SK-N-SH (cell line): ENCODE measurements around the gene HAND1. TPM values are rescaled to one million over a fixed set of nuclear protein-coding genes. Genes with fewer than 3 reads are reported as not detected.

Experiments
- CTCF ChIA-PET: fragments of 300-600, 350-600 bp; formaldehyde crosslinking; extraction: SDS; loops from one replicate; lab custom pipeline; 2021; lab: Yijun Ruan, JAX
- POLR2A ChIA-PET: fragments of 350-600 bp; sonication (Branson Sonifier 250); formaldehyde crosslinking; extraction: SDS; loops from one replicate; lab custom pipeline; 2020; ENCODE audit warnings: antibody characterized with exemption, inconsistent platforms; lab: Yijun Ruan, JAX
- DNase-seq: peaks from one replicate; pipeline ENCODE4 v3.0.0; 2012
- H2AFZ ChIP-seq: fragments of 200-600 bp; sonication (generic); 2 replicates; pipeline ENCODE4 v1.8.1; 2016; ENCODE audit warnings: antibody characterized with exemption, mild to moderate bottlenecking, low read depth
- H3F3A ChIP-seq: fragments of 200-600 bp; sonication (generic); replicated peaks from 2 replicates; pipeline ENCODE3; 2016; ENCODE audit warnings: antibody characterized with exemption, mild to moderate bottlenecking; ENCODE audit not compliant: insufficient read depth
- H3K27ac ChIP-seq, 2 experiments: fragments of 200-500 bp in 1 of 2; fragments of 200-600 bp in 1 of 2; sonication (Bioruptor generic) in 1 of 2; sonication (generic), shearing (Covaris generic) in 1 of 2; 2 replicates each; pipeline versions ENCODE4 v1.5.1 to v1.6.1; 2014 to 2016; ENCODE audit warnings: low read depth in 2 of 2, inconsistent platforms in 1 of 2, low read length in 1 of 2, mild to moderate bottlenecking in 1 of 2, mixed read lengths in 1 of 2
- H3K27me3 ChIP-seq: fragments of 200-600 bp; sonication (generic), shearing (Covaris generic); 2 replicates; pipeline ENCODE4 v1.6.1; 2016; ENCODE audit warnings: mixed run types; ENCODE audit not compliant: insufficient read depth
- H3K36me3 ChIP-seq, 2 experiments: fragments of 200-500 bp in 1 of 2; fragments of 200-600 bp in 1 of 2; sonication (Bioruptor generic) in 1 of 2; sonication (generic) in 1 of 2; replicated peaks in 1 of 2; 2 replicates each; pipeline versions ENCODE3 to v1.5.1; 2014 to 2016; ENCODE audit warnings: low read length in 1 of 2, mild to moderate bottlenecking in 1 of 2; ENCODE audit not compliant: insufficient read depth in 2 of 2, control insufficient read depth in 1 of 2
- H3K4me1 ChIP-seq, 2 experiments: fragments of 200-500 bp in 1 of 2; fragments of 200-600 bp in 1 of 2; sonication (Bioruptor generic) in 1 of 2; sonication (generic), shearing (Covaris generic) in 1 of 2; 2 replicates each; pipeline versions ENCODE4 v1.5.1 to v1.6.1; 2014 to 2016; ENCODE audit warnings: low read depth in 1 of 2, low read length in 1 of 2, mixed run types in 1 of 2; ENCODE audit not compliant: insufficient read depth in 2 of 2, control insufficient read depth in 1 of 2
- H3K4me2 ChIP-seq: fragments of 200-600 bp; sonication (generic), shearing (Covaris generic); 2 replicates; pipeline ENCODE4 v1.6.1; 2017; ENCODE audit warnings: mixed run types
- H3K4me3 ChIP-seq, 2 experiments: fragments of 200-500 bp in 1 of 2; fragments of 200-600 bp in 1 of 2; sonication (Bioruptor generic) in 1 of 2; sonication (generic), shearing (Covaris generic) in 1 of 2; 2 replicates each; pipeline versions ENCODE4 v1.5.1 to v1.8.1; 2014 to 2016; ENCODE audit warnings: low read depth in 2 of 2, inconsistent platforms in 1 of 2, low read length in 1 of 2, mild to moderate bottlenecking in 1 of 2, mixed read lengths in 1 of 2, moderate library complexity in 1 of 2
- H3K79me2 ChIP-seq: fragments of 200-600 bp; sonication (generic); 2 replicates; pipeline ENCODE4 v1.8.1; 2017; ENCODE audit warnings: mild to moderate bottlenecking; ENCODE audit not compliant: insufficient read depth
- H3K9ac ChIP-seq: fragments of 200-600 bp; sonication (generic); 2 replicates; pipeline ENCODE4 v1.6.1; 2017; ENCODE audit warnings: mixed run types
- H3K9me2 ChIP-seq: fragments of 200-600 bp; sonication (generic); 2 replicates; pipeline ENCODE4 v1.6.1; 2017; ENCODE audit warnings: mixed run types
- H3K9me3 ChIP-seq: fragments of 200-600 bp; sonication (generic); 2 replicates; pipeline ENCODE4 v1.6.1; 2017; ENCODE audit warnings: mixed run types, mild to moderate bottlenecking, moderate library complexity
- H4K20me1 ChIP-seq: fragments of 200-600 bp; sonication (generic); 2 replicates; pipeline ENCODE4 v1.6.1; 2017; ENCODE audit warnings: mild to moderate bottlenecking, mixed run types; ENCODE audit not compliant: insufficient read depth
- CHD2 ChIP-seq: fragments of 150-350 bp; IDR thresholded peaks from 2 replicates; pipeline ENCODE4 v1.6.1; 2018; ENCODE audit warnings: low read length; ENCODE audit not compliant: partially characterized antibody
- EP300 ChIP-seq, 2 experiments: IDR thresholded peaks; 2 replicates each; pipeline versions ENCODE4 v1.4.0 to v1.6.1; 2012; ENCODE audit warnings: borderline replicate concordance in 1 of 2, low read depth in 1 of 2, low read length in 1 of 2
- EZH2phosphoT487 ChIP-seq: fragments of 200-600 bp; sonication (generic); IDR thresholded peaks from 2 replicates; pipeline ENCODE4 v1.6.1; 2017; ENCODE audit warnings: low read depth, mixed run types, mild to moderate bottlenecking, antibody characterized with exemption, moderate library complexity, borderline replicate concordance
- FOXJ3 ChIP-seq: sonication (generic); formaldehyde crosslinking; IDR thresholded peaks from 2 replicates; pipeline ENCODE4 v1.5.1; 2020; ENCODE audit warnings: mild to moderate bottlenecking, missing genetic modification reagents
- GABPA ChIP-seq: IDR thresholded peaks from 2 replicates; pipeline ENCODE4 v1.4.0; 2012; ENCODE audit warnings: low read depth, mild to moderate bottlenecking
- POLR2AphosphoS5 ChIP-seq: IDR thresholded peaks from 2 replicates; pipeline ENCODE4 v1.6.1; 2012; ENCODE audit warnings: low read depth, low read length
- RAD21 ChIP-seq: IDR thresholded peaks from 2 replicates; pipeline ENCODE4 v1.6.1; 2012; ENCODE audit warnings: mild to moderate bottlenecking, low read length
- RXRA ChIP-seq: IDR thresholded peaks from 2 replicates; pipeline ENCODE4 v1.4.0; 2012; ENCODE audit warnings: low read depth, mild to moderate bottlenecking, borderline replicate concordance
- SMC3 ChIP-seq: IDR thresholded peaks from 2 replicates; pipeline ENCODE4 v1.6.1; 2012; ENCODE audit warnings: low read depth, low read length, improper control_type of control experiment
- TCF12 ChIP-seq: IDR thresholded peaks from 2 replicates; pipeline ENCODE4 v1.4.0; 2012
- WGBS: methylation state at CpG from one replicate; pipeline ENCODE4 v1.1.6; 2017; ENCODE audit warnings: low lambda C conversion rate; 5-methylcytosine and 5-hydroxymethylcytosine counted together
- polyA plus RNA-seq, 3 experiments: library from polyadenylated mRNA; depleted of rRNA; stranded (reverse); fragments of >200 nt; gene quantifications; 2 replicates each; pipeline ENCODE4 v1.2.3, GENCODE V29; 2012
- TF ChIP-seq, protein P1 (sequence below): IDR thresholded peaks from 2 replicates; pipeline ENCODE4 v1.4.0; 2012; ENCODE audit warnings: low read depth
- TF ChIP-seq, protein P2 (sequence below): fragments of 200-600 bp; sonication (generic); IDR thresholded peaks from 2 replicates; pipeline ENCODE4 v1.6.1; 2017; ENCODE audit warnings: antibody characterized with exemption, mild to moderate bottlenecking, moderate library complexity
- TF ChIP-seq, protein P3 (sequence below): IDR thresholded peaks from 2 replicates; pipeline ENCODE4 v1.4.0; 2012; ENCODE audit warnings: low read depth, borderline replicate concordance

Gene HAND1
- polyA plus RNA-seq, 1 of the 3 experiments (the other 2 are of a cell fraction): 1.1 TPM

DNA sequence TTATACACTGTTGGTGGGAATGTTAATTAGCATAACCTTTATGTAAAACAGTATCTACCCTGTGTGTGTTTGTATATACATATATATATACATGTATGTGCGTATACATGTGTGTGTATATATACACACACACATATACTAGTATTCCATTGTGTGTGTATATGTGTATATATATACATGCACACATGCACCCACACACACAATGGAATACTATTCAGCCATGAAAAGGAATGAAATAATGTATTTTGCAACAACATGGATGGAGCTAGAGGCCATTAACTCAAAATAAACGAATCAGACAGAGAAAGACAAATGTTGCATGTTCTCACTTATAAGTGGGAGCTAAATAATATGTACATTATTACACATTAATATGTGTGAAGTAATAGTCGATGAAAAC lies 49.8 kb downstream of the HAND1 start:
- Histone ChIP-seq H3K27me3 (no peaks in the 10 kb centered on the region), H3F3A (peaks cover 4% of the 10 kb centered on the region), H3K79me2 (no peaks in the 10 kb centered on the region), H3K4me2 (no peak overlapping the region), H3K4me3 (no peak overlapping the region), H3K9ac (no peak overlapping the region), H3K4me1 (no peaks in the 10 kb centered on the region), H4K20me1 (no peaks in the 10 kb centered on the region), H3K9me2 (no peaks in the 10 kb centered on the region), H3K9me3 (no peaks in the 10 kb centered on the region; the same call in 1 of the 2 replicates), H3K27ac (no peak overlapping the region), H3K36me3 (peaks cover 0 to 4% of the 10 kb centered on the region in 2 experiments), H2AFZ (no peak overlapping the region)
- no peak for TF ChIP-seq EP300 (IDR thresholded peaks at IDR 0.05; ENCODE audit: borderline replicate concordance in 1 of 2, low read depth in 1 of 2, low read length in 1 of 2)
- no peak for TF ChIP-seq TCF12
- no peak for TF ChIP-seq FOXJ3 (CRISPR knock-in tag)
- TF ChIP-seq, protein P1, sequence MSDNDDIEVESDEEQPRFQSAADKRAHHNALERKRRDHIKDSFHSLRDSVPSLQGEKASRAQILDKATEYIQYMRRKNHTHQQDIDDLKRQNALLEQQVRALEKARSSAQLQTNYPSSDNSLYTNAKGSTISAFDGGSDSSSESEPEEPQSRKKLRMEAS: no peak
- TF ChIP-seq, protein P2, sequence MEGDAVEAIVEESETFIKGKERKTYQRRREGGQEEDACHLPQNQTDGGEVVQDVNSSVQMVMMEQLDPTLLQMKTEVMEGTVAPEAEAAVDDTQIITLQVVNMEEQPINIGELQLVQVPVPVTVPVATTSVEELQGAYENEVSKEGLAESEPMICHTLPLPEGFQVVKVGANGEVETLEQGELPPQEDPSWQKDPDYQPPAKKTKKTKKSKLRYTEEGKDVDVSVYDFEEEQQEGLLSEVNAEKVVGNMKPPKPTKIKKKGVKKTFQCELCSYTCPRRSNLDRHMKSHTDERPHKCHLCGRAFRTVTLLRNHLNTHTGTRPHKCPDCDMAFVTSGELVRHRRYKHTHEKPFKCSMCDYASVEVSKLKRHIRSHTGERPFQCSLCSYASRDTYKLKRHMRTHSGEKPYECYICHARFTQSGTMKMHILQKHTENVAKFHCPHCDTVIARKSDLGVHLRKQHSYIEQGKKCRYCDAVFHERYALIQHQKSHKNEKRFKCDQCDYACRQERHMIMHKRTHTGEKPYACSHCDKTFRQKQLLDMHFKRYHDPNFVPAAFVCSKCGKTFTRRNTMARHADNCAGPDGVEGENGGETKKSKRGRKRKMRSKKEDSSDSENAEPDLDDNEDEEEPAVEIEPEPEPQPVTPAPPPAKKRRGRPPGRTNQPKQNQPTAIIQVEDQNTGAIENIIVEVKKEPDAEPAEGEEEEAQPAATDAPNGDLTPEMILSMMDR: no peak
- TF ChIP-seq RAD21: no peak
- no peak for TF ChIP-seq SMC3
- no peak for TF ChIP-seq EZH2phosphoT487
- no peak for TF ChIP-seq POLR2AphosphoS5
- TF ChIP-seq, protein P3, sequence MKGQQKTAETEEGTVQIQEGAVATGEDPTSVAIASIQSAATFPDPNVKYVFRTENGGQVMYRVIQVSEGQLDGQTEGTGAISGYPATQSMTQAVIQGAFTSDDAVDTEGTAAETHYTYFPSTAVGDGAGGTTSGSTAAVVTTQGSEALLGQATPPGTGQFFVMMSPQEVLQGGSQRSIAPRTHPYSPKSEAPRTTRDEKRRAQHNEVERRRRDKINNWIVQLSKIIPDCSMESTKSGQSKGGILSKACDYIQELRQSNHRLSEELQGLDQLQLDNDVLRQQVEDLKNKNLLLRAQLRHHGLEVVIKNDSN: no peak
- no peak for TF ChIP-seq RXRA
- no peak for TF ChIP-seq CHD2
- TF ChIP-seq GABPA: no peak
- ChIA-PET CTCF (no interaction called here), POLR2A (no interaction called here)
- 87% methylated on average over 3 of the region's 3 CpGs for whole genome bisulfite sequencing
- DNase-seq: no peak

Other genes starting within 250 kb of the HAND1 start
- gene SAP30L, start 32.2 kb downstream of the HAND1 start, polyA plus RNA-seq (2012; rRNA removed): 26.6 and 29.1 TPM in 2 replicates